Prostate gland (tissue), 2 donors: ENCODE measurements around the gene TENT5C.

Source experiments
- CTCF ChIP-seq, 4 experiments: fragments of 200-600 bp in 2 of 4; fragments of 450-650 bp in 2 of 4; sonication (generic) in 2 of 4; IDR thresholded peaks; 1 replicate in 3 of 4; 2 replicates in 1 of 4; pipeline ENCODE4 v1.5.1; 2016 to 2019; ENCODE audit warnings: antibody characterized with exemption in 4 of 4, mild to moderate bottlenecking in 2 of 4, moderate library complexity in 2 of 4
- POLR2A ChIP-seq: fragments of 450-650 bp; IDR thresholded peaks from one replicate; pipeline ENCODE4 v1.6.1; 2016; ENCODE audit warnings: antibody characterized with exemption, mild to moderate bottlenecking
- POLR2AphosphoS5 ChIP-seq: sonication (generic); formaldehyde crosslinking; IDR thresholded peaks from one replicate; pipeline ENCODE4 v1.6.1; 2017; ENCODE audit warnings: antibody characterized with exemption

- TF ChIP-seq CTCF (IDR thresholded peaks at IDR 0.05) (no peak), POLR2A (no peak), POLR2AphosphoS5 (no peak)
These were observed 28.5 kb upstream of the TENT5C start for GRCh38 chr1:117577191-117577885.
